Natural killer cell treated with Interleukin-12 subunit alpha and Interleukin-12 subunit beta and Interleukin-15 and Interleukin-18, amount 100 ng/mL, for 72 hours (primary cell): ENCODE measurements around the gene PPP4R4. TPM values are rescaled to one million over a fixed set of nuclear protein-coding genes. Genes with fewer than 3 reads are reported as not detected.
A peak's percentile ranks its signal among the peaks of the same experiment; 100 is the strongest.

Source experiments
- ATAC-seq, 2 donors: fragments of 150-1000 bp; cut with Tn5 transposase in 1 of 2; sonication (Bioruptor Pico), chemical (Tn5 transposase) in 1 of 2; 2 replicates each; pipeline ENCODE4 v1.10.0; 2021
- DNase-seq: peaks from one replicate; pipeline ENCODE4 v3.0.0; 2022; ENCODE audit warnings: low spot score
- H3K27ac Mint-ChIP-seq, 2 donors: 1 replicate in 1 of 2; 2 replicates in 1 of 2; pipeline ENCODE4 v1.8.0; 2022; ENCODE audit warnings: mixed read lengths in 2 of 2, mild to moderate bottlenecking in 1 of 2, moderate library complexity in 1 of 2
- H3K27me3 Mint-ChIP-seq, 2 donors: 1 replicate in 1 of 2; 2 replicates in 1 of 2; pipeline ENCODE4 v1.8.0; 2022; ENCODE audit warnings: mixed read lengths in 2 of 2
- H3K36me3 Mint-ChIP-seq: one replicate; pipeline ENCODE4 v1.8.0; 2022; ENCODE audit warnings: mixed read lengths
- H3K4me1 Mint-ChIP-seq, 2 donors: 1 replicate in 1 of 2; 2 replicates in 1 of 2; pipeline ENCODE4 v1.8.0; 2022; ENCODE audit warnings: low read depth in 2 of 2, mixed read lengths in 2 of 2, mild to moderate bottlenecking in 1 of 2
- H3K4me3 Mint-ChIP-seq: one replicate; pipeline ENCODE4 v1.8.0; 2022; ENCODE audit warnings: mixed read lengths
- H3K9me3 Mint-ChIP-seq: 2 replicates; pipeline ENCODE4 v1.8.0; 2022; ENCODE audit warnings: mixed read lengths
- total RNA-seq, 2 donors: library from RNA; stranded (reverse); gene quantifications; one replicate each; pipeline ENCODE4 v1.2.3, GENCODE V29; 2022

The PPP4R4 gene, protein sequence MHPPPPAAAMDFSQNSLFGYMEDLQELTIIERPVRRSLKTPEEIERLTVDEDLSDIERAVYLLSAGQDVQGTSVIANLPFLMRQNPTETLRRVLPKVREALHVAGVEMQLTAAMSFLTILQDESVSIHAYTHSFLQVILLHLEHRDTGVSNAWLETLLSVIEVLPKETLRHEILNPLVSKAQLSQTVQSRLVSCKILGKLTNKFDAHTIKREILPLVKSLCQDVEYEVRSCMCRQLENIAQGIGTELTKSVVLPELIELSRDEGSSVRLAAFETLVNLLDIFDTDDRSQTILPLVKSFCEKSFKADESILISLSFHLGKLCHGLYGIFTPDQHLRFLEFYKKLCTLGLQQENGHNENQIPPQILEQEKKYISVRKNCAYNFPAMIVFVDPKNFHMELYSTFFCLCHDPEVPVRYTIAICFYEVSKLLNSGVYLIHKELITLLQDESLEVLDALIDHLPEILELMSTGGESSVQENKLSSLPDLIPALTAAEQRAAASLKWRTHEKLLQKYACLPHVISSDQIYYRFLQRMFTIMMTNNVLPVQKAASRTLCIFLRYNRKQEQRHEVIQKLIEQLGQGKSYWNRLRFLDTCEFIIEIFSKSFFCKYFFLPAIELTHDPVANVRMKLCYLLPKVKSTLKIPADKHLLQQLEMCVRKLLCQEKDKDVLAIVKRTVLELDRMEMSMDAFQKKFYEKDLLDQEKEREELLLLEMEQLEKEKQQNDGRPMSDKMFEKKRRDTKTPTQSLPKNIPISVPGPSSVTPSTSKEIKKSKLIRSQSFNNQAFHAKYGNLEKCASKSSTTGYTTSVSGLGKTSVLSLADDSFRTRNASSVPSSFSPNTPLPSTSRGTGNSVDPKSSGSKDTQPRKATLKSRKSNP
- under 1 TPM in 1 of 2 donors, not detected in 1; 0.73 TPM for total RNA-seq

DNA sequence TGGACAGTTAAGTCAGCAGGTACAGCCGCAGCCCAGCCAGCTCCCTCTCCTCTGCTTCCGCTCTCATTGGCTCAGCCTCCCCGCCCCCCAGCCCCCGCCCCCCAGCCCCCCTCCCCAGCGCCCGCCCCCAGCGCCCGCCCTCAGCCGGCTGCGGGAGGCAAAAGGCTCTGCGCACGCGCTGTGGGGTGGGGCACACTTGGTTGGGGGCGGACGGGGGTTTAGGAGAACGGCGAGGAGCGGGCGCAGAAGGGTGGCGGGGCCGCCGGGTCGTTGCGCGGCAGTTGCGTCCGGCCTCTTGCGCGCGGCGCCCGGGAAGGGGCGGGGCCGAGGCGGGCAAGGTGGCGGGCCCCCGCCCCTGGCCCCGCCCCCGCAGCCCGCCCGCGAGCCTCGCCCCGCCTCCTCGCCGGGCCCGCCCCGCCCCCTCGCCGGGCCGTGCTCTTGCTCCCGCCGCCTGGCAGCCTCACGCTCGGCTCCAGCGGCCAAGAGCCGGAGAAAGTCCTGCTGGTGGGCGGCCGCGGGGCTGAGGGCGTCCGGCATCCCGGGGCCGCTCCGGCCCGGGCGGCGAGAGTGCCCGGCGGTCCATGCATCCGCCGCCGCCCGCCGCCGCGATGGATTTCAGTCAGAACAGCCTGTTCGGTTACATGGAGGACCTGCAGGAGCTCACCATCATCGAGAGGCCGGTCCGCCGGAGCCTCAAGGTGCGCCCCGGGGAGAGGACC is at the start of gene PPP4R4:
PPP4R4 (plus strand) TSS at position 438 of the 719 bp plus-strand sequence; CDS start at position 582, 144 bp downstream.
- H3K4me3 Mint-ChIP-seq, result peak within 1 kb of the TSS; percentile 78
- no peaks in the 10 kb centered on the region for H3K9me3 Mint-ChIP-seq
- H3K36me3 Mint-ChIP-seq, result no peaks in the 10 kb centered on the region
- DNase-seq (peak; percentile 89), ATAC-seq (peak; percentile 94 to 97)
- peaks cover 12 to 20% of the 10 kb centered on the region in 2 donors for H3K4me1 Mint-ChIP-seq
- peak within 1 kb of the TSS; percentile 5 to 37 for H3K27ac Mint-ChIP-seq
- H3K27me3 Mint-ChIP-seq, result peaks cover 26 to 37% of the 10 kb centered on the region in 2 donors

DNA sequence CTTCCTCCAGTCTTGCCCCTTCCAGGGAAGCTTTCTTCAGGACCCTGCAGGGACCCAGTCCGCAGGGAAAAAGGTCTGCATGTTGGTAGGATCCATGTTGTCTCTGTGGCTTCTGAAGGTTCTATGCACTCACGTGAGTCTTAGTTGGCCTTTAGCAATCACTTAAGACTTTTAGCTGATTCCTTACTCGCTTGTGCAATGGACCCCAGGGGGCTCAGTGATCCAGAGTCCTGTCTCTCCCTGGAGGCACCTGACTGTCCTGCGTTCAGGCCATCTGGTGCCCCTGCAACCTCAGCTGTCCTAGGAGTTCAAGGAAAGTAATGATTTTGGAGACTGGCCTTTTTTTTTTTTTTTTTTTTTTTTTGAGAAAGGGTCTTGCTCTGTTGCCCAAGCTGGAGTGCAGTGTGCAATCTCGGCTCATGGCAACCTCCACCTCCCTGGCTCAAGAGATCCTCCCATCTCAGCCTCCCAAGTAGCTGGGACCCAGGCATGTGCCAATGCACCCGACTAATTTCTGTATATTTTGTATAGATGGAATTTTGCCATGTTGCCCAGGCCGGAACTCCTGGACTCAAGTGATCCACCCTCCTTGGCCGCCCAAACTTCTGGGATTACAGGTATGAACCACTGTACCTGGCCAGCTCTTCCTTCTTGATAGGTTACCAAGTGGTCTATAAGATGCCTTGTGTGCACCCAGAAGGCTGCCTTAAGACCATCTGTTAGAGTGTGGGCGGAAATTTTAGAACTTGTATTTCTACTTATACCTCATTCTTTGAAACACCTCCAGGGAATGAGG is 49.3 kb upstream of the PPP4R4 start:
- H3K9me3 Mint-ChIP-seq, result peaks cover 3% of the 10 kb centered on the region
- ATAC-seq, result no peak
- H3K36me3 Mint-ChIP-seq, result no peaks in the 10 kb centered on the region
- H3K27me3 Mint-ChIP-seq, result peaks cover 0 to 10% of the 10 kb centered on the region in 2 donors
- H3K4me1 Mint-ChIP-seq, result peaks cover 4 to 16% of the 10 kb centered on the region in 2 donors
- no peak for DNase-seq
- no peak overlapping the region for H3K4me3 Mint-ChIP-seq
- H3K27ac Mint-ChIP-seq, result no peak overlapping the region

DNA sequence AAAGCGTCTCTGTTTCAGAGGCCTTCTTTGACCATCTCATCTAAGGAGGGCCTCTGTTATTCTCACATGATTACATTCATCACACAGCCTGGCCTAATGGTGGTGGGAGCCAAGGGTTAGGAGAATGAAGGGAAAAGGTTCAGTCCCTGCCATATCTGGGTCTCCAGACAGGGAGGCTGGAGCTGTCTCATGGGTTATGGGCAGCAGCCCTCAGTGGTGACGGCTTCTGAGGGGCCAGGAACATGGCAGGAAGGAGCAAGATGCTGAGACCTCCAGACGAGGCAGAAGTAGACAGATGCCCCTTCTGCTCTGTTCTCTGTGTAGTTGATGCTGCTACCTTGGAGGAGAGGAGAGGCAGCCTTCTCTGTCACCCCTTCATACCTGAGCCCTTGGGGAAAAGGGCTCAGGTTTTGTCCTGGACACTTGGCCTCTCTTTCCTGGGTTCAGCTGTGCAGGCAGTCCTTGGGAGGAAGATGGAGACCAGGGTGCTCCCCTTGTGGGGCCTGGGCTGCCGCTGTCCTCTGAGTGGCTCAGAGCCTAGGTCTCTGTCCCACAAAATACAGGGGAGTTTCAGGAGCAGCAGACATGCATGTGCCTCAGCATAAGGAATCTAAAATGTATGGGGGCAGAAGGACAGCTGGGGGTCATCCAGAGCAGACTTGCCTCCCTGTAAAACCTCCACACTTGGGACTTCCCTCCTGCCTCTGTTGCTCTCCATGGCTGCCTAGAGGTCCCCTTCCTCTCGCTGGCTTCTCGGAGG is 48.3 kb upstream of the PPP4R4 start:
- peaks cover 1% of the 10 kb centered on the region for H3K9me3 Mint-ChIP-seq
- H3K4me3 Mint-ChIP-seq, result no peak overlapping the region
- no peak overlapping the region for H3K27ac Mint-ChIP-seq
- peaks cover 12 to 22% of the 10 kb centered on the region in 2 donors for H3K4me1 Mint-ChIP-seq
- H3K36me3 Mint-ChIP-seq, result no peaks in the 10 kb centered on the region
- peaks cover 0 to 6% of the 10 kb centered on the region in 2 donors for H3K27me3 Mint-ChIP-seq
- no peak for ATAC-seq
- DNase-seq, result no peak

DNA sequence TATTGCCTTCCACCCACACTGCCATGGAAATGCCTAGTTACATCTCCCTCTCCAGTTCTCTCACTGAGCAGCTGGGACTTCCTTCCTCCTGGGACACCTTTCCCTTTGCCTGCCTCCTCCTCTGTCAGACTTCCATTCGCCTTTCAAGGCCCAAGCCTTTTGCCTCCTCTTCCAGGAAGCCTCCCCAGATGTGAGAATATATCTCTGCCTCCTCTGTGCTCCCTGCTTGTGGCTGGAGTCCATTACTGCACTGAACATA is 47.8 kb upstream of the PPP4R4 start:
- no peak overlapping the region for H3K27ac Mint-ChIP-seq
- H3K9me3 Mint-ChIP-seq, result no peaks in the 10 kb centered on the region
- H3K27me3 Mint-ChIP-seq, result peaks cover 0 to 2% of the 10 kb centered on the region in 2 donors
- peaks cover 12 to 22% of the 10 kb centered on the region in 2 donors for H3K4me1 Mint-ChIP-seq
- DNase-seq (no peak), ATAC-seq (no peak)
- no peaks in the 10 kb centered on the region for H3K36me3 Mint-ChIP-seq
- H3K4me3 Mint-ChIP-seq, result no peak overlapping the region

DNA sequence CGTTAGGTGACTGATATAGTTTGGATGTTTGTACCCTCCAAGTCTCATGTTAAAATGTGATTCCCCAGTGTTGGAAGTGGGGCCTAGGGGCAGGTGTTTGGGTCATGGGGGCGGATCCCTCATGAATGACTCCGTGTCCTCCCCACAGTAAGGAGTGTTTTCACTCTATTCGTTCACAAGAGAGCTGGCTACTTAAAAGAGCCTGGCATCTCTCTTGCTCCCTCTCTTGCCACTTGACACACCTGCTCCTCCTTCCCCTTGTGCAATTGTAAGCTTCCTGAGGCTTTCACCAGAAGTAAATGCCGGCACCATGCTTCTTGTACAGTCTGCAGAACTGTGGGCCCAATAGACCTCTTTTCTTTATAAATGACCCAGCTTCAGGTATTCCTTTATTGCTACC is 47.3 kb upstream of the PPP4R4 start:
- ATAC-seq (no peak), DNase-seq (no peak)
- H3K4me1 Mint-ChIP-seq, result peaks cover 12 to 22% of the 10 kb centered on the region in 2 donors
- no peaks in the 10 kb centered on the region for H3K36me3 Mint-ChIP-seq
- peaks cover 0 to 2% of the 10 kb centered on the region in 2 donors for H3K27me3 Mint-ChIP-seq
- H3K4me3 Mint-ChIP-seq, result no peak overlapping the region
- H3K27ac Mint-ChIP-seq, result no peak overlapping the region
- no peaks in the 10 kb centered on the region for H3K9me3 Mint-ChIP-seq

DNA sequence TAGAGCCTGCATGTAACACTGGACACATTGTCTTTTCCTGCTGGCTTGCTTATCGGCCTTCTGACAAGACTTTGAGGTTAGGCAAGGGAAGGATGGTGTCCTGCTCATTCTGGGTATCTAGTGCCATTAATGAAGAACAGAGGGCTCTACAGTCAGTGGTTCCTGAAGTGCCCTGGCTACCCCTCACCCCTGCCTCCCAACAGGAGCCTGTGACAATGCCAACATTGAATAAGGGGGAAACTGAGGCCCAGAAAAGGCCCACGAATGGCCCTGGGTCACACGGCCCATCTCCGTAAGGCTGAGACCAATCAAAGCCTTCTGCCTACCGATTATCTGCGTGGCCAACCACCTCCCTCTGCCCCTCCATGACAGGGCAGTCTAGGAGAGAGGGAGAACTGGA is 46.8 kb upstream of the PPP4R4 start:
- peaks cover 15 to 25% of the 10 kb centered on the region in 2 donors for H3K4me1 Mint-ChIP-seq
- H3K27me3 Mint-ChIP-seq, result peaks cover 2 to 3% of the 10 kb centered on the region in 2 donors
- ATAC-seq (no peak), DNase-seq (no peak)
- H3K9me3 Mint-ChIP-seq, result no peaks in the 10 kb centered on the region
- no peaks in the 10 kb centered on the region for H3K36me3 Mint-ChIP-seq
- H3K4me3 Mint-ChIP-seq, result peak overlapping the region; percentile 38
- no peak overlapping the region for H3K27ac Mint-ChIP-seq

DNA sequence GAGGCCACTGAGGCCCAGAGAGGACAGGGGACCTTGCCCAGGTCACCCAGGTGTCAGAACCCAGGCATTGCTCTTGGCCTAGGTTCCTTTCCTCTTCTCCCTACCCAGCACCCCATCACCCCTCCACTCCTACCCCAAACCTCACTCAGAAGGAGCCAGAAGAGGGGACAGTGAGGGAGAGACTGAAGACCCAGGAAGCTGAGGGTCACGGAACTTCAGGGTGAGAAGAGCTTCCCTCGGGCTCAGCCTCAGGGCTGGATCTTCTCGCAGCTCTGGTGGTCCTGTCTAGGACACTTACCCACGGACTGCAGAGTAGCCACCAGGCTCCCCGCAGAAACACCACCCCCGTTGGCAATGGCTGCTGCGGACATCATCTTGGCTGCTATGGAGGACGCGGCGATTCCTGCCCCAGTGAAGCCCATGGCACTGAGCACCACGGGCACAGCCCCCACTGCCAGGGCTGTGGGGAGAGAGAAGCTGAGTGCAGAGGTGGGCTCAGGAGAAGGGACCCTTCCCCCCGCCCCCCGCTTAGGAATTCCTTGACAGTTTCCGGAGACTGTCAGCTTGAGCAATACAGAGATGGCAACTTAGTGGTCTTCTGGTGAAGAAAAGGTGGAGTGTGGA is 45.8 kb upstream of the PPP4R4 start:
- Mint-ChIP-seq H3K9me3 (no peaks in the 10 kb centered on the region), H3K27me3 (peaks cover 0 to 7% of the 10 kb centered on the region in 2 donors), H3K4me3 (peak overlapping the region; percentile 95), H3K36me3 (no peaks in the 10 kb centered on the region), H3K27ac (peak overlapping the region; percentile 69 to 76), H3K4me1 (peaks cover 17 to 25% of the 10 kb centered on the region in 2 donors)
- ATAC-seq (no peak), DNase-seq (no peak)

DNA sequence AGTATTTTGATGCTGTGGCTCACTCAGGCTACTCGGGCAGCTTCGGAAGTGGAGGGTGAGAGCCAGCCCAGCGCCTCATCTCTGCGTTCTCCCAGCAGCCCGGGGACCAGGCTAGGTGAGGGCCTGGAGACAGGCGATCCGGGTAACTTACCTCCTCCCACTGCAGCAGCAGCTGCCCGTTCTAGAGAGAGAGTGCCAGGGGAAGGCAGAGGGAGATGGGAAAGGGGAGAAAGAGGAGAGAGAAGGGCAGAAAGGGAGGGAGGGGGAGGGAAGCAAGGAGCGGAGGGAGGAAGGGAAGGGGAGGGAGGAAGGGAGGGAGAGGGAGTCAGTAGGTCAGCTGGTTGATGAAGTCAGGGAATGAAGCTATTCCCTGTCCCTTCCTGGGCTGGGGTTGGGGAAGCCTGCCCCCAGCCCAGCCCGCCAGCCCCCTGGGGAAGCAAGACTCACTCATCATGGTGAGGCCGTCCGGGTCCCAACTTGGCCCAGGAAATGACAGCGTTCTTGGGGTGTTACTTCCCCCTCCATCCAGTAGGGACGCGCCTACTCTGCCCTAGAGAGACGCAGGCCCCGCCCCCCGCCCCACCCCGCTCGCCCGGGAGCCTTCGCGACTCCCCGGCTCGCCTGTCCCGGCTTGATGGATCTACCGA is 44.9 kb upstream of the PPP4R4 start, which contains the start of gene IFI27L2:
IFI27L2 (minus strand) TSS at position 494 of the 647 bp plus-strand sequence; CDS start at position 454, 40 bp downstream.
- Mint-ChIP-seq H3K9me3 (no peaks in the 10 kb centered on the region), H3K36me3 (no peaks in the 10 kb centered on the region), H3K4me3 (peak within 1 kb of the TSS; percentile 95), H3K4me1 (peaks cover 17 to 25% of the 10 kb centered on the region in 2 donors), H3K27ac (peak within 1 kb of the TSS; percentile 69 to 76), H3K27me3 (peaks cover 0 to 7% of the 10 kb centered on the region in 2 donors)
- DNase-seq, result peak; percentile 80
- ATAC-seq, result peak; percentile 98

DNA sequence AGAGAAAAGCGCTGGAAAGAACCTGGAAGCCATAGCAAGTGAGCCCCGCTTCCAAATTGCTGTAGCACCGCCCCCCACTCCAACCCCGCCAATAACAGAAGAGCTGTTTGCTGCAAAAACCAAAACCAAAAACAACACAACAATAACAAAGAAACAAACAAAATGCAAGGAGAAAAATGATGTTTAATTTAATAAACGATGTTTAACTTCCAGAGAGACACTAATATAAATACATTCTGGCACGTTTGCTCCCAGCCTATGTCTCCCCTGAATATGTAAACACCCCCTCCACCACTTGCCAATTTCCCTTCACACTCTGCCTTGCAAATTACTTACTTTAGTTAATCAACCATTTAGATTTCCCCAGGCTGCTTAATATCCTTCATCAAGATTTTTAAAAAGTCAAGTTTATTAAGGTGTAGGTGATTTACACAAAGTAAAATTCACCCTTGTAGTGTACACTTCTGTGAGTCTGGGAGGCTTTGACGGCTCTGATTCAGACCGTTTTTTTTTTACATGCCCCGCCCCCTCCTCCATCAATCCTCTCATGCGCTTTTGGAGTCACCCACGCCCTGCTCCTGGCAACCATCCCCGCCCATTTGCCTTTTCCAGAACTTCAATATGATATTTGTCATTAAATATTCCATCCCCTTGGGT is 44.2 kb upstream of the PPP4R4 start:
- DNase-seq (no peak), ATAC-seq (peak; percentile 43 to 55)
- H3K9me3 Mint-ChIP-seq, result no peaks in the 10 kb centered on the region
- peak overlapping the region; percentile 95 for H3K4me3 Mint-ChIP-seq
- peaks cover 17 to 25% of the 10 kb centered on the region in 2 donors for H3K4me1 Mint-ChIP-seq
- no peaks in the 10 kb centered on the region for H3K36me3 Mint-ChIP-seq
- H3K27me3 Mint-ChIP-seq, result peaks cover under 1 to 7% of the 10 kb centered on the region in 2 donors
- peak overlapping the region; percentile 69 to 76 for H3K27ac Mint-ChIP-seq

DNA sequence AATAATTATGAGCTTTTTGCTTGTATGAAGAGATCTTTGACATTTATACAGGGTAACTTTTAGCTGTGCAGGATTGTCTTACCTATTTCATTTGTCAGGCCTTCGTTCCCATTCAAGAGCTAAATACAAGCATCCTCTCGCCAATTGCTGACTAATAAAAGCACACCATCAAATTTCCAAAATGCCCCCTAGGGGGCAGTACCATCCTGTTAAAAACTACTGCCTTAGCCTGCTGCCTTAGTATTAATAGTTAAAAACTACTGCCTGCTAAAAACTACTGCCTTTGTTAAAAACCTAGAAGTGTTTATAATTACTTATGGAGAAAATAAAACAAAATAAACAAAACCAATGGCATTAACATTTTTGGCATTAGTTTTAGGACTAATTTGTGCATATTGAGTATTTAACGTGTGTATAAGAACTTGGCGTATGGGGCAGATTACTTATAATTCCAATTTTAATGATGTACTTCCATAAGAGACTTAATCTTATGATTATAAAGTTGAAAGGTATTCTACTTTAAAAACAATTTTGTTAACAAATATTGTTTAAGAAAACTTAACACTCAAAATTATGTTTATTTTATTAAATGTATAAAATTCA is 41.7 kb upstream of the PPP4R4 start:
- H3K4me1 Mint-ChIP-seq, result peaks cover 17 to 23% of the 10 kb centered on the region in 2 donors
- no peak for ATAC-seq
- no peaks in the 10 kb centered on the region for H3K36me3 Mint-ChIP-seq
- no peaks in the 10 kb centered on the region for H3K9me3 Mint-ChIP-seq
- no peak overlapping the region for H3K4me3 Mint-ChIP-seq
- no peak overlapping the region for H3K27ac Mint-ChIP-seq
- peaks cover 7% of the 10 kb centered on the region in 2 donors for H3K27me3 Mint-ChIP-seq
- no peak for DNase-seq

DNA sequence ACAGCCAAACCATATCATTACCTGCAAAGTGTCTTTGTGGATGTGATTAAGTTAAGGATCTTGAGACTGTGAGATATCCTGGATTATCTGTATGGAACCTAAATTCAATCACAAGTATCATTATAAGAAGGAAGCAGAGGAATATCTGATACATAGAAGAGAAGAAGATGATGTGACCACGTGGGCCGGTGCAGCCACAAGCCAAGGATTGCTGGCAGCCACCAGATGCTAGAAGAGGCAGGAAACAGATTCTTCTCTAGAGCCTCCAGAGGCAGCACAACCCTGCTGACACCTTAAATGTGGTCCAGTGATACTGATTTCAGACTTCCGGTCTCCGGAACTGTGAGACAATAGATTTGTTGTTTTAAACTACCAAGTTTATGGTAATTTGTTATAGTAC is 38.6 kb upstream of the PPP4R4 start:
- no peak overlapping the region for H3K27ac Mint-ChIP-seq
- no peak overlapping the region for H3K4me3 Mint-ChIP-seq
- ATAC-seq (no peak), DNase-seq (no peak)
- H3K4me1 Mint-ChIP-seq, result peaks cover 3 to 6% of the 10 kb centered on the region in 2 donors
- H3K27me3 Mint-ChIP-seq, result peaks cover 7 to 11% of the 10 kb centered on the region in 2 donors
- H3K36me3 Mint-ChIP-seq, result no peaks in the 10 kb centered on the region
- H3K9me3 Mint-ChIP-seq, result no peaks in the 10 kb centered on the region
